OCI-LY3 (cell line): ENCODE measurements around the gene GRN.

Source experiments
- H2AFZ ChIP-seq: fragments of 200-600, 300-600 bp; shearing (Covaris generic); 2 replicates; pipeline ENCODE4 v1.6.0; 2014; ENCODE audit warnings: antibody characterized with exemption, low read depth, low read length
- H3K27ac ChIP-seq: fragments of 200-600, 300-600 bp; sonication (generic); 2 replicates; pipeline ENCODE4 v1.5.1; 2014; ENCODE audit warnings: mild to moderate bottlenecking, low read length, moderate library complexity, mixed read lengths
- H3K27me3 ChIP-seq: fragments of 200-600, 300-600 bp; sonication (generic); 2 replicates; pipeline ENCODE4 v1.6.1; 2014; ENCODE audit warnings: low read depth, low read length, mixed read lengths
- H3K36me3 ChIP-seq: fragments of 200-600, 300-600 bp; sonication (generic); replicated peaks from 2 replicates; pipeline ENCODE3; 2014; ENCODE audit warnings: low read depth, low read length, mixed read lengths
- H3K4me1 ChIP-seq: fragments of 300-600, 200-600 bp; sonication (generic); 2 replicates; pipeline ENCODE4 v1.6.1; 2014; ENCODE audit warnings: low read length, mixed read lengths
- H3K4me2 ChIP-seq: fragments of 200-600, 300-600 bp; sonication (generic); 2 replicates; pipeline ENCODE4 v1.6.1; 2014; ENCODE audit warnings: low read length, mixed read lengths
- H3K4me3 ChIP-seq: fragments of 300-600, 200-600 bp; sonication (generic); 2 replicates; pipeline ENCODE4 v1.5.1; 2014; ENCODE audit warnings: antibody characterized with exemption, mild to moderate bottlenecking, low read length, moderate library complexity
- H3K79me2 ChIP-seq: fragments of 300-600, 200-600 bp; shearing (Covaris generic); 2 replicates; pipeline ENCODE4 v1.6.1; 2014; ENCODE audit warnings: mild to moderate bottlenecking, low read length, mixed read lengths
- H3K9ac ChIP-seq: fragments of 300-600, 200-600 bp; shearing (Covaris generic); 2 replicates; pipeline ENCODE4 v1.6.0; 2014; ENCODE audit warnings: mild to moderate bottlenecking, low read length, moderate library complexity
- H3K9me3 ChIP-seq: fragments of 200-600, 300-600 bp; shearing (Covaris generic); 2 replicates; pipeline ENCODE4 v1.6.1; 2014; ENCODE audit warnings: low read length, mixed read lengths; ENCODE audit not compliant: insufficient read depth
- H4K20me1 ChIP-seq: fragments of 200-600, 300-600 bp; sonication (generic); 2 replicates; pipeline ENCODE4 v1.6.1; 2016; ENCODE audit warnings: low read length, mixed read lengths; ENCODE audit not compliant: insufficient read depth
- EZH2phosphoT487 ChIP-seq: fragments of 200-600 bp; shearing (Covaris generic); IDR thresholded peaks from 2 replicates; pipeline ENCODE4 v1.6.1; 2018; ENCODE audit warnings: antibody characterized with exemption, mixed run types, low read depth
- TF ChIP-seq, protein P1 (sequence below): fragments of 200-600, 300-600 bp; sonication (generic); IDR thresholded peaks from 2 replicates; pipeline ENCODE4 v1.5.1; 2014; ENCODE audit warnings: antibody characterized with exemption, low read length, low read depth

Gene GRN

DNA sequence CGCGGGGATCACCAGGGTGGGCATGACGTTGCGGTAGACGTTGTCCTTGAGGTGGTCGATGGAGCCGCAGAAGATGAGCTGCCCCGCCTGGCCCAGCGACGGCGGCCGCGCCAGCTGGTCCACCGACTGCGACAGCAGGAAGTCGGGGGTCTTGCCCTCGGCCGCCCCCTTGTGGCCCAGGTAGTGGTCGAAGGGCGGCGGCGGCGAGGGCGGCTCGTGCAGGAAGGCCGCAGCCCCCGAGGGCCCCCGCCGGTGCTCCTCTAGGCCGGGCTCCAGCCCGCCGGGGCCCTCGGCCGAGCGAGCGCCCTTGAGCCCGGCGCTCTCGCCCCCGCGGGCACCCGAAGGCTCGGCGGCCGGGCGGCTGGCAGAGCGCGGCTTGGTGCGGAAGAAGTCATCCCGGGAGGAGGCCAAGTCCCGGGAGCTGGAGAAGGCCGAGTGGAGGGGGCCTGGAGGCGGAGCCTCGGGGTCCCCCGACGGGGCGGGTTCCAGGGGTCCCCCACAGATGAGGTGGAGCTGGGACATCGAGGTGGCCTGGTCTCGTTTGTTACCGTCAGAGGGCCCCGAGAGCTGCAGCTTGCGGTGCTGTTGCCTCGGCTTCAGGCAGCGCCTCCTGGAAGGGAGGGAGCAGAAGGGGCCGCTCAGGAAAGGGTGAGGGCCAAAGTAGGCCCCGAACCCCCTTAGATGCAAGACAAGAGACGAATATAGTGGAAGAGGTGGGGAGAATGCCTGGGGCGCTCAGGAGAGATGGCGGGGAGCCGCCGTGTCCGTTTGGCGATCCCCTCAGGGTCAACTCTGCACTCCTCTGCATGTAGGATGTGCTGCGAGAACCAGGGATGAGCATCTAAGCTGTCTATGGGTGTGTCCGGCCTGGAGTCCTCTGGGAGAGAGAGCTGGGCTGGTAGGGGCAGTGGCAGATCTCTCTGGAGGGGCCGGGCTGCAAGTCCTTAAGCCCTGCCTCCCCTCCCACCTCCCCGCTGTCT is 9.8 kb downstream of the GRN start:
- no peak overlapping the region for H3K27ac ChIP-seq
- H4K20me1 ChIP-seq: peaks cover 8% of the 10 kb centered on the region; the same call in 1 of the 2 replicates
- H3K9ac ChIP-seq: peak overlapping the region; percentile 60
- H3K27me3 ChIP-seq: no peaks in the 10 kb centered on the region
- peaks cover 32% of the 10 kb centered on the region for H3K36me3 ChIP-seq
- H3K9me3 ChIP-seq: no peaks in the 10 kb centered on the region
- no peak overlapping the region for H2AFZ ChIP-seq
- H3K4me3 ChIP-seq: peak overlapping the region; percentile 82
- H3K4me1 ChIP-seq: peaks cover 13% of the 10 kb centered on the region
- TF ChIP-seq, protein P1, sequence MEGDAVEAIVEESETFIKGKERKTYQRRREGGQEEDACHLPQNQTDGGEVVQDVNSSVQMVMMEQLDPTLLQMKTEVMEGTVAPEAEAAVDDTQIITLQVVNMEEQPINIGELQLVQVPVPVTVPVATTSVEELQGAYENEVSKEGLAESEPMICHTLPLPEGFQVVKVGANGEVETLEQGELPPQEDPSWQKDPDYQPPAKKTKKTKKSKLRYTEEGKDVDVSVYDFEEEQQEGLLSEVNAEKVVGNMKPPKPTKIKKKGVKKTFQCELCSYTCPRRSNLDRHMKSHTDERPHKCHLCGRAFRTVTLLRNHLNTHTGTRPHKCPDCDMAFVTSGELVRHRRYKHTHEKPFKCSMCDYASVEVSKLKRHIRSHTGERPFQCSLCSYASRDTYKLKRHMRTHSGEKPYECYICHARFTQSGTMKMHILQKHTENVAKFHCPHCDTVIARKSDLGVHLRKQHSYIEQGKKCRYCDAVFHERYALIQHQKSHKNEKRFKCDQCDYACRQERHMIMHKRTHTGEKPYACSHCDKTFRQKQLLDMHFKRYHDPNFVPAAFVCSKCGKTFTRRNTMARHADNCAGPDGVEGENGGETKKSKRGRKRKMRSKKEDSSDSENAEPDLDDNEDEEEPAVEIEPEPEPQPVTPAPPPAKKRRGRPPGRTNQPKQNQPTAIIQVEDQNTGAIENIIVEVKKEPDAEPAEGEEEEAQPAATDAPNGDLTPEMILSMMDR: peak; percentile 48
- no peak for TF ChIP-seq EZH2phosphoT487
- H3K79me2 ChIP-seq: peaks cover 2% of the 10 kb centered on the region; the same call in 1 of the 2 replicates
- peak overlapping the region; percentile 66 for H3K4me2 ChIP-seq

DNA sequence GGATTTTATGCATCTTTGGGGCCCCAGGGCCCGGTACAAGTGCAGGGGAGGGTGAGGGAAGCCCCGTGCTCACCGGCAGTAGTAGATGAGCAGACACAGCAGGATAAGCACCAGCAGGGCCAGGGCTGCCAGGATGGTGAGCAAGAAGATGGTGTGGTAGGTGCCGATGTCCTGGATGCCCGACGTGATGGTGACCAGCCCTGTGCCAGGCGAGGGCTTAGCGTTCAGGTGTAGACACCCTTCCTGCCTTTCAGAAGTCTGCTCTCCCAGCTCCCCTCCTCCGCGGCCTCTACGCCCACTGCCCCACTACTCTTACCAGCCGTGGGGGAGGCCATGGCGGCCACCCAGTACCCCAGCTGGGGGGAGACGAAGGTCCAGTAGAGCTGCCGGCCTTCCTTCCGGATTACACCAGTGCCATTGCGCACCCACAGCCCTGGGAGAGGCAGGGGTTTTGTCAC is 10.6 kb downstream of the GRN start:
- no peaks in the 10 kb centered on the region for H3K9me3 ChIP-seq
- no peak overlapping the region for H3K4me3 ChIP-seq
- no peak overlapping the region for H3K9ac ChIP-seq
- H3K36me3 ChIP-seq: peaks cover 25% of the 10 kb centered on the region
- H3K27me3 ChIP-seq: no peaks in the 10 kb centered on the region
- peaks cover 8% of the 10 kb centered on the region; the same call in 1 of the 2 replicates for H4K20me1 ChIP-seq
- no peaks in the 10 kb centered on the region for H3K79me2 ChIP-seq
- H3K4me1 ChIP-seq: peaks cover 8% of the 10 kb centered on the region
- TF ChIP-seq, protein P1: no peak
- no peak for TF ChIP-seq EZH2phosphoT487
- no peak overlapping the region for H2AFZ ChIP-seq
- H3K4me2 ChIP-seq: no peak overlapping the region
- no peak overlapping the region for H3K27ac ChIP-seq

DNA sequence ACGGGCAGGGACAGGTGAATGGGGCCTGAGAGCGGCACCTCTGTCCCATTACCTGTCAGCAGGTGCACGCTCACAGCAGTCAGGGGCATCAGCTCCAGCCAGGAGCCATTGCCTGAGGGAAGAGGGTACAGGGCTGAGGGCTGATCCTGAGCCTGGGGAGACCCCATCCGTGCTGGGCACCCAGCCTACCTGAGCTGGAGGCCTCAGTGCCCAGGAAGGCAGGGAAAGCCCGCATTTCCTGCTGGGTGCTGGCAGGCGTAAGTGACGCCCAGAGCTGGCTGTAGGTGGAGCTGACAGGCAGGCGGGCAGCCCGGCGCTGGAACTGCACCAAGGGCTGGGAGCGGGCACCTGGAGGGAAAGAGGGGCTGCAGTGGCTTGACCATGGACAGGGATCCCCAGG is 11.1 kb downstream of the GRN start:
- Histone ChIP-seq H3K4me2 (no peak overlapping the region), H3K79me2 (no peaks in the 10 kb centered on the region), H3K4me1 (peaks cover 8% of the 10 kb centered on the region; the same call in 1 of the 2 replicates), H3K27me3 (no peaks in the 10 kb centered on the region), H3K9ac (no peak overlapping the region), H3K27ac (no peak overlapping the region), H3K9me3 (no peaks in the 10 kb centered on the region), H2AFZ (no peak overlapping the region), H4K20me1 (peaks cover 8% of the 10 kb centered on the region; the same call in 1 of the 2 replicates), H3K4me3 (no peak overlapping the region), H3K36me3 (peaks cover 21% of the 10 kb centered on the region)
- TF ChIP-seq EZH2phosphoT487: no peak
- TF ChIP-seq, protein P1: peak; percentile 8; the same call in 1 of the 2 replicates

DNA sequence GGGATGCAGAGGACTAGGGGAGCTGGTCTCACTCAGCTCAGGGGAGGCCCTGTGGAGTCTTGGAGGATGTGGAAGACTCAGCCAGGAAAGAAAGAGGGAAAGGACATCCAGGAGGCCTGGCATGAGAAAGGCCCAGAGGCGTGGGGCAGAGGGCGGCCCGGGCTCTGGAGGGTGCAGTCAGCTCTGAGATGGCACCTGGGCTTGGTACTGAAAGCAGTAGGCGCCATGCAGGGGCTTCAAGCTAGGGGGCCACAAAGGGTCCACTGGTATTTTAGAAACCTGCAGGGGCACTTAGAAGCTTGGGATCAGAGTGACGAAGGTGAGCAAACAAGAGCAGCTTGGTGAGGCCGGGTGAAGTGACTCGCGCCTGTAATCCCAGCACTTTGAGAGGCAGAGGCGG is 13.0 kb downstream of the GRN start:
- H3K4me1 ChIP-seq: peaks cover 12% of the 10 kb centered on the region; the same call in 1 of the 2 replicates
- H3K9ac ChIP-seq: no peak overlapping the region

More for the DNA sequence above, 13.0 kb downstream of the GRN start:
- no peaks in the 10 kb centered on the region for H3K27me3 ChIP-seq
- no peak for TF ChIP-seq EZH2phosphoT487
- TF ChIP-seq, protein P1: no peak
- peaks cover 3% of the 10 kb centered on the region for H3K36me3 ChIP-seq
- H2AFZ ChIP-seq: no peak overlapping the region
- no peak overlapping the region for H3K4me2 ChIP-seq
- no peak overlapping the region for H3K4me3 ChIP-seq
- H3K27ac ChIP-seq: no peak overlapping the region
- no peaks in the 10 kb centered on the region for H3K9me3 ChIP-seq
- H3K79me2 ChIP-seq: no peaks in the 10 kb centered on the region
- no peaks in the 10 kb centered on the region for H4K20me1 ChIP-seq
